ENCODE results near the gene ARGLU1.

Gene ARGLU1

GRCh38 chr13:106541826-106542225, 26.1 kb downstream of the ARGLU1 start:
- DNase-seq (ENCODE audit: low spot score) = no peak

- DNase-seq (ENCODE audit: low spot score) = no peak
Observed at GRCh38 chr13:106540613-106541012, 27.3 kb downstream of the ARGLU1 start.

- DNase-seq (ENCODE audit: low spot score) = no peak
Observed at GRCh38 chr13:106537521-106537920, 30.4 kb downstream of the ARGLU1 start.

GRCh38 chr13:106536244-106537034, 31.5 kb downstream of the ARGLU1 start:
- DNase-seq (ENCODE audit: low spot score) = peak; percentile 88

- DNase-seq (ENCODE audit: low spot score) = peak; percentile 92
Observed at GRCh38 chr13:106535552-106536243, 32.2 kb downstream of the ARGLU1 start, which contains the start of gene EFNB2. Gene EFNB2, minus strand, starts transcription at chr13:106535662. Its CDS starts 698 bp downstream, at chr13:106534964.

GRCh38 chr13:106534639-106535551, 33.0 kb downstream of the ARGLU1 start:
- DNase-seq (ENCODE audit: low spot score) = no peak

- DNase-seq (ENCODE audit: low spot score) = peak; percentile 59
Observed at GRCh38 chr13:106533943-106534638, 33.8 kb downstream of the ARGLU1 start.

- DNase-seq (ENCODE audit: low spot score) = peak; percentile 85
Observed at GRCh38 chr13:106533101-106533942, 34.6 kb downstream of the ARGLU1 start.

GRCh38 chr13:106532111-106532929, 35.6 kb downstream of the ARGLU1 start:
- DNase-seq (ENCODE audit: low spot score) = peak; percentile 47

- no peak for DNase-seq (ENCODE audit: low spot score)
Observed at GRCh38 chr13:106530980-106531481, 36.9 kb downstream of the ARGLU1 start.

- DNase-seq (ENCODE audit: low spot score) = no peak
Observed at GRCh38 chr13:106530171-106530851, 37.6 kb downstream of the ARGLU1 start.

- DNase-seq (ENCODE audit: low spot score) = no peak
Observed at GRCh38 chr13:106529415-106530170, 38.3 kb downstream of the ARGLU1 start.

GRCh38 chr13:106528718-106529414, 39.1 kb downstream of the ARGLU1 start:
- no peak for DNase-seq (ENCODE audit: low spot score)

- DNase-seq (ENCODE audit: low spot score) = no peak
Observed at GRCh38 chr13:106527826-106528225, 40.1 kb downstream of the ARGLU1 start.

- DNase-seq (ENCODE audit: low spot score) = no peak
Observed at GRCh38 chr13:106527445-106527801, 40.5 kb downstream of the ARGLU1 start.

GRCh38 chr13:106526738-106527444, 41.0 kb downstream of the ARGLU1 start:
- DNase-seq (ENCODE audit: low spot score) = no peak

GRCh38 chr13:106525865-106526264, 42.1 kb downstream of the ARGLU1 start:
- no peak for DNase-seq (ENCODE audit: low spot score)
